ENCODE results near the gene MYO5A.

DNA sequence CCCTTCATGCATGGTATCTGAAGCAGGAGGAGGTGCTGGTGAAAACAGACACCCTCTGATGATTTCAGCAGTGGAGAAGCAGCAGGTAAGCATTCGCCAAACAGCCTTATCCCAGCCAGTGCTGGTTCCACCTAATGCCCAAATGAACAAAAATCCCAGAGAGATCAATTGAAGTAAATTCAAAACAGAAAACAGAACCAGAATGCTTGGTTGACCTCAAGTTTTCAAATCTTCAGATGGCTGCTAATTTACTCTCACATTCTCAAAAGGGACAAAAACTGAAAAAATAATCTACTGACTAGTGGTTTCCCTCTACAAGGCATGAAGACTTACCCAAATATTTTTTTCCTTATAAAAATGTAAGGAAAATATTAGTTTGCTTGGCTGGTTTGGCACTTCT, 146.0 kb downstream of the MYO5A start:
- TF ChIP-seq, protein P1, sequence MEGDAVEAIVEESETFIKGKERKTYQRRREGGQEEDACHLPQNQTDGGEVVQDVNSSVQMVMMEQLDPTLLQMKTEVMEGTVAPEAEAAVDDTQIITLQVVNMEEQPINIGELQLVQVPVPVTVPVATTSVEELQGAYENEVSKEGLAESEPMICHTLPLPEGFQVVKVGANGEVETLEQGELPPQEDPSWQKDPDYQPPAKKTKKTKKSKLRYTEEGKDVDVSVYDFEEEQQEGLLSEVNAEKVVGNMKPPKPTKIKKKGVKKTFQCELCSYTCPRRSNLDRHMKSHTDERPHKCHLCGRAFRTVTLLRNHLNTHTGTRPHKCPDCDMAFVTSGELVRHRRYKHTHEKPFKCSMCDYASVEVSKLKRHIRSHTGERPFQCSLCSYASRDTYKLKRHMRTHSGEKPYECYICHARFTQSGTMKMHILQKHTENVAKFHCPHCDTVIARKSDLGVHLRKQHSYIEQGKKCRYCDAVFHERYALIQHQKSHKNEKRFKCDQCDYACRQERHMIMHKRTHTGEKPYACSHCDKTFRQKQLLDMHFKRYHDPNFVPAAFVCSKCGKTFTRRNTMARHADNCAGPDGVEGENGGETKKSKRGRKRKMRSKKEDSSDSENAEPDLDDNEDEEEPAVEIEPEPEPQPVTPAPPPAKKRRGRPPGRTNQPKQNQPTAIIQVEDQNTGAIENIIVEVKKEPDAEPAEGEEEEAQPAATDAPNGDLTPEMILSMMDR (IDR thresholded peaks at IDR 0.05) = no peak
- TF ChIP-seq ZFX (IDR thresholded peaks at IDR 0.05; ENCODE audit: borderline replicate concordance) = no peak
